Skeletal muscle tissue (tissue), 5 donors: ENCODE measurements around the gene LSG1. TPM values are rescaled to one million over a fixed set of nuclear protein-coding genes. Genes with fewer than 3 reads are reported as not detected.

Experiments used
- H3K27ac ChIP-seq: one replicate; pipeline ENCODE4 v1.7.0; 2013; ENCODE audit warnings: mild to moderate bottlenecking, low read depth, low read length, inconsistent platforms
- H3K27me3 ChIP-seq, 3 donors: one replicate each; pipeline ENCODE4 v1.7.0; 2013; ENCODE audit warnings: low read length in 3 of 3; ENCODE audit not compliant: control insufficient read depth in 3 of 3, insufficient read depth in 3 of 3
- H3K36me3 ChIP-seq, 3 donors: one replicate each; pipeline ENCODE4 v1.7.0; 2013; ENCODE audit warnings: low read length in 3 of 3; ENCODE audit not compliant: control insufficient read depth in 3 of 3, insufficient read depth in 3 of 3
- H3K4me1 ChIP-seq, 3 donors: one replicate each; pipeline ENCODE4 v1.7.0; 2013; ENCODE audit warnings: low read length in 3 of 3, mild to moderate bottlenecking in 3 of 3; ENCODE audit not compliant: control insufficient read depth in 3 of 3, insufficient read depth in 3 of 3
- H3K4me3 ChIP-seq, 3 donors: one replicate each; pipeline ENCODE4 v1.7.0; 2013; ENCODE audit warnings: low read length in 3 of 3
- H3K9ac ChIP-seq, 3 donors: one replicate each; pipeline ENCODE4 v1.7.0; 2013; ENCODE audit warnings: low read length in 3 of 3, mild to moderate bottlenecking in 3 of 3, moderate library complexity in 2 of 3, low read depth in 1 of 3
- H3K9me3 ChIP-seq, 3 donors: one replicate each; pipeline ENCODE4 v1.7.0; 2013; ENCODE audit warnings: low read length in 3 of 3; ENCODE audit not compliant: control insufficient read depth in 3 of 3
- small RNA-seq: library from RNA; depleted of rRNA; stranded (forward); fragments of <200 nt; gene quantifications from one replicate; pipeline ENCODE3, GENCODE V24; 2014
- total RNA-seq: library from RNA; depleted of rRNA; stranded (reverse); fragments of >200 nt; gene quantifications from one replicate; pipeline ENCODE4 v1.2.3, GENCODE V29; 2014
- donor health status: Osteomylitis.

The LSG1 gene
- total RNA-seq, 1 donor from 2014 or later = 36.5 TPM

DNA sequence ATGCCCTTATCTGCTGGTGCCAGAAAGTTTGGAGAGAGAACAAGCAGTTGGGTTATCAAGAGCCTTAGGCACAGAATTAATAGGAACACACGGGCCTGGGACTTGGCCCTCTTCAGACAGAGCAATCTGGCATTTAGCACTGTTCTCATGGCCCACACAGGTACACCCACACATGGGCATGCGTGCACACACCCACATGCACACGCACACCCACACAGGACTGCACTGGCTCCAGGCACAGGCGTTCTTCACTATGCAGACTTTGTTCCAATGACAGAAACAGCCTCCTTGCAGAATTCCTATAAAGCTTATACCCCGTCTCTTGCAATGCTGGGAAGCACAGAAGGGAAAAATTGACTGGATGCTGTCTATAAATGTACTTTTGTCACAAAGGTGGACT is 75.1 kb downstream of the LSG1 start:
- Histone ChIP-seq H3K4me3 (no peak overlapping the region), H3K9ac (no peak overlapping the region), H3K27me3 (no peaks in the 10 kb centered on the region), H3K36me3 (peaks cover 0 to 3% (median 0%) of the 10 kb centered on the region in 3 donors), H3K27ac (no peak overlapping the region), H3K9me3 (no peaks in the 10 kb centered on the region), H3K4me1 (peaks cover 0 to 6% (median 3%) of the 10 kb centered on the region in 3 donors)

DNA sequence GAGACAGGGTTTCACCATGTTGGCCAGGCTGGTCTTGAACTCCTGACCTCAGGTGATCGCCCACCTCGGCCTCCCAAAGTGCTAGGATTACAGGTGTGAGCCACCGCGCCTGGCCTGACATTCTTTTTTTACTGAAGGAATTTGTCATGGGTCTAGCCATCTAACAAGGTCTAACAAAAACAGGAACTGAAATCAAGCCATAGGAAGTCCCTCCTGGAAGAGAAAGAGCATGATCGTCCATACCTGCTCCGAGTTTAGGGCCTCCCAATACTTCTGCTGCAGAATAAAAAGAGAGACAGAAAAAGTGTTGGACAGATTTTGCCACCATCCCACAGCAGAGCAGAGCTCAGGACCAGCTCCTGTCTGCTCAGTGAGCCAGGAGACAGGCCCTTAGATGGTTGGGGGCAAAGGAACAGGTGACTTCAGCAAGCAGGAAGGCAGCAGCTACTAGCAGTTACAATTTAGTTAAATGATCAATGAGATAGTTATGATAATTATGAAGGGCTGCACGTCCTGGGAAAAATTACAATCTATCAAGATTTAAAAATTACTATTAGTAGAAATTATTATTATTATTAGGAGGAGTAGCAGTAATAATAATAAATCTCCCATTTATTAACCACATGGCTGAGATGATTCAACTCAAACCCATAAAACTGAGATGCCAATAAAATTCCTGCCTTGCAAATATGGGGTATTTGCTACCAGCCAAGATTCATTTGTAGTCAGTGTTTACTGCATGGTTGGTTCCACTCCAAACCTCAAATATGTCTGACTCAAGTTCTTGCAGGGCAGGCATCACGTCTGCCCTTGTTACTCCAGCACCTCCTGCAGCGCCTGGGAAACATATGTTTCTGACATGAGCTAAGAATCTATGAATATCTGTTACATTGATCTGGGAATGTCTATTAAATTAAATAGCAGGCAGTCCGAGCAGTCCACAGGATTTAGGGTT is 78.9 kb downstream of the LSG1 start:
- Histone ChIP-seq H3K27me3 (no peaks in the 10 kb centered on the region), H3K27ac (no peak overlapping the region), H3K4me1 (peaks cover 0 to 6% (median 3%) of the 10 kb centered on the region in 3 donors), H3K9ac (peak overlapping the region in 2 of 3 donors; percentile 7 to 27), H3K4me3 (no peak overlapping the region), H3K36me3 (peaks cover 0 to 3% (median 3%) of the 10 kb centered on the region in 3 donors), H3K9me3 (no peaks in the 10 kb centered on the region)

Small RNA genes within 50 kb of the gene (small RNA-seq; reads per million reads assigned to genes)
- gene AC046143.2 = not detected

Other genes with a start within 250 kb of the LSG1 start
- gene ATP13A3, start 185.2 kb downstream of the LSG1 start, total RNA-seq = 44.4 TPM
- 14.1 TPM for gene TMEM44, start 38.8 kb downstream of the LSG1 start, total RNA-seq
- gene FAM43A, start 13.7 kb upstream of the LSG1 start, total RNA-seq = 15.7 TPM